Stimulated activated naive CD8-positive, alpha-beta T cell treated with anti-CD3 and anti-CD28 coated beads, Interleukin-15, Interleukin-2, amounts not matched to agents 100 U/mL and 50 U/mL, for 24 hours (primary cell): ENCODE data around the gene PDE4D.

Source experiments
- ATAC-seq: fragments of 150-1000 bp; cut with Tn5 transposase; one replicate; pipeline ENCODE4 v1.10.0; 2021
- DNase-seq: peaks from one replicate; pipeline ENCODE4 v3.0.0; 2021

PDE4D gene

DNA sequence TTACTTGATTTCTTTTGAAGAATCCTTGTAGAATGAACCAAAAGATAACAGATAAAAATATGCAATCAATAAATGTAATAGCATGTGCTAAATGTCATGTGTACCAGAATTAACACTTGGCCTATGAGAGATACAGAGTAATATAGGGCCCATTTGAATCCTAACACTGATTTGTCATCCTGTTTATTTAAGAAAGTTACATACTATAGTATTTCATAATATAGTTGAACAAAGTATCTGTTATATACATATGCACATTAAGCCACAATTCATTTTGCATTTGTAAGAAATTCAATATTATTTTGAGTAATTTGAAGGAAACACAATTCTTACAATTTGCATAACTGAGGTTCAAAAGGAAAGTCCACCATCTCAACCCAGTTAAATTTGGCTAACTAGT is 389.5 kb downstream of the PDE4D start:
- no peak for DNase-seq
- ATAC-seq, result no peak

DNA sequence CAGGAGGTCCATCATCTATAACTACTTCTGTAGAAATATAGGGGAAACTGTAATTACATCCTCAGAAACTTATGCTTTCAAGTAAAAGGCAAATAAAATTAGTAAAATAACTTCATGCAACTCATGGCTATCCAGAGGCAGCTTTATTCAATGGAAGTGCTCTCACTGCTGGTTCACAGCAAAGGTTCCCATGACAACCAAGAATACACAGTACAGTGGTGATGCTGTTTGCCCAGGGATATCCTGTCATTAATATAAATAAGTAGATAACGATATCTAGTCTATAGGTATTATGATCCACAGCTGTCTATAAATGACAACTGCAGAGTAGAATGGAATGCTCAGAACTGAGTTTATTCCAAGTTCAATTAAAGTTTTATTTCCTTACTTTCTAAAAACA is 390.3 kb downstream of the PDE4D start:
- ATAC-seq, result no peak

DNA sequence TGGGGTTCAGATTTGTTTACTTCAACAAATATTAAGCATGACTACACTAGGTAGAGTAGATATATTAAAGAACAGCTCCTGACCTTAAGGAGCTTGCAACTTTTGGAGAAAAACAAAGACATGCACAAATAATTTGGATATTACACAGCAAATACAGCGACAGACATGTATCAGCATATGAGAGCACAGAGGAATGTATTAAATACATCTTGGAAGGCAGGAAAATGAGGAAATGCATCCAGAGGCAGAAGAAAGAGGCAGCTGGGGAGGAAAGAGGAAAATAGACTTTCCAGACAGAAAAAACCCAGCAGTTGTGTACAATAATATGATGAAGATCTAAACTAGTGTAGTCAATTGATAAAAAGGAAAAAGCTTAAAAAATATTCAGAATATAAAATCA is 392.2 kb downstream of the PDE4D start:
- DNase-seq, result no peak
- no peak for ATAC-seq

More for the DNA sequence above, 390.3 kb downstream of the PDE4D start:
- no peak for DNase-seq

DNA sequence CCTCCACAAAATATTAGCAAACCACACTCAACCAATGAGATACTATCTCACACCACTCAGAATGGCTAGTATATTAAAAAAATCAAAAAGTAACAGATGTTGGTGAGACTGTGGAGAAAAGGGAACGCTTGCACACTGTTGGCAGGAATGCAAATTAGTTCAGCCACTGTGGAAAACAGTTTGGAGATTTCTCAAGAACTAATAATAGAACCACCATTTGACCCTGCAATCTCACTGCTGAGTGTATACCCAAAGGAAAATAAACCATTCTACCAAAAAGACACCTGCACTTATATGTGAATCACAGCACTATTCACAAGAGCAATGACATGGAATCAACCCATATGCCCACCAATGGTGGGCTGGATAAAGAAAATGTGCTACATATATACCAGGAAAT is 393.5 kb downstream of the PDE4D start:
- ATAC-seq, result no peak
- no peak for DNase-seq

DNA sequence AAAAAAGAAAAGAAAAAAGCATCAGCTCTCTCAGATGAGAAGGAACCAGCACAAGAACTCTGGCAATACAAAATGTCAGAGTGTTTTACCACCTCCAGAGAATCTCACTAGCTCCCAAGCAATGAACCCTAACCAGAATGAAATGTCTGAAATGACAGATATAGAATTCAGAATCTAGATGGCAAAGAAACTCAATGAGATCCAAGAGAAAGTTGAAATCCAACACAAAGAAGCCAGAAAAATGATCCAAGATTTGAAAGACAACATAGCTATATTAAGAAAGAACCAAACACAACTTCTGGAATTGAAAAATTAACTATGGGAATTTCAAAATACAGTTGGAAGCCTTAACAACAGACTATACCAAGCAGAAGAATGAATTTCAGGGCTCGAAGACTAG is 396.3 kb downstream of the PDE4D start:
- no peak for ATAC-seq
- DNase-seq, result no peak

DNA sequence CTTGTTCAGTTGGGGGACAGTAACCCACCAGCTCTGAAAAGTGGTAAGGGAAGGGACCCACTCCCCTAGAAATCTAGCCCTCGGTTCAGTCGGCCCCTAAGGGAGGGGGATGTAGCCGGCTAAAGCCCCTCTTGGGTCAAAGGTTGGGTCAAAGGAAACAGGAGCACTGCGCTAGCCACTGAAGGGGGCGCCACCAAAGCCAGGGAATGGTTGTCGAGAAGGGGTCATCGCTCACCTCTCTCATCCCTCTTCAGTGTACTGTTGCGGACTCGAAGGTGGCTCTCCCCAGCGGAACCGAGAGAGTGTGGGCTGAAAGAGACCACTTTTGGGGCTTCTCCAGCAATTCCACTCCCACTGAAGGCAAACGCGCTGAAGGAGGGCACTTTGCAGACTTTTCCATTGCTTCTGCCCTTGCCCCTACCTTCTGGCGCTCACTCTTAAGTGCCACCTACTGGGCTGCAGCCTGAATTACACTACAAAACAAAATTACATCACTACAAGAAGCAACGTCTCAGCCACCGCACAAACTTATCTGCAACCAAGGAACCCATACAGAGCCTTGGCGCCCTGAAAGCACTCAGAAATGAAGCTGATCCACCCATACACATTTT is 396.9 kb downstream of the PDE4D start:
- DNase-seq (no peak), ATAC-seq (no peak)

DNA sequence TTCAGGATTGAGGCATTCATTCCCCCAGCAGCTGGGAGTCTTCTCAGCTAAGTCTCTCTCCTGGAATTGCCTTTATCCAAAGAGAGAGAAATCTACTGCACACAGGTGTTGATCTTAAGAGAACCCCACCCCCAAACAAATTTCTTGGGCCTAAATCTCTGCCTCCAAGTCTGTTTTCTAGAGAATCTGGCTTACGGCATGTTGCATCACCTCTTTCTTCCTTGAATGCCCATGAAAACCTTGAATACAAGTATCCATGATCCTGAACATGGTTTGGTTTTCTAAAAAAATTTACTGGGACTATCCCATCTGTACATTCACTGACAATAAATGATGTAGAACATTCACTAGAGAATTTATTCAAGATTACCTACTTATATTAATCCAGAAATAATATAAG is 401.6 kb downstream of the PDE4D start:
- no peak for ATAC-seq
- no peak for DNase-seq

DNA sequence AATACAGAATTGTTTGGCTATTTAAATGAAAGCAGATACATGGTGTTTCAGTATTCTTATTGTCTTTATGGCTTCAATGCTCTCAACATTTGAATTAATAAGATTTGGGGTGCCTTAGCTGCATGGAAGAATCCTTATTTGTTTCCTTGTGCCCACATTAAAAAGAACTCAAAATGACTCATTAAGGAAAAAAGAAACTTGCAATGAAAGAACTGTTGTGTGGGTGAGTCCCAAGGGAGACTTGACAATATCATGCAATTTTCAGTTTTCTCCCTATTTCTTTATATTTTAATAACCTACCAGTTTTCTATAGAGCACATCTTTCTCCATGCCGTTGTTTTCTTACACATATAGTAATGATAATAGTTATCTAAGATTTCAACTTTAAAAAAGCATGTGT is 404.0 kb downstream of the PDE4D start:
- DNase-seq (no peak), ATAC-seq (no peak)

DNA sequence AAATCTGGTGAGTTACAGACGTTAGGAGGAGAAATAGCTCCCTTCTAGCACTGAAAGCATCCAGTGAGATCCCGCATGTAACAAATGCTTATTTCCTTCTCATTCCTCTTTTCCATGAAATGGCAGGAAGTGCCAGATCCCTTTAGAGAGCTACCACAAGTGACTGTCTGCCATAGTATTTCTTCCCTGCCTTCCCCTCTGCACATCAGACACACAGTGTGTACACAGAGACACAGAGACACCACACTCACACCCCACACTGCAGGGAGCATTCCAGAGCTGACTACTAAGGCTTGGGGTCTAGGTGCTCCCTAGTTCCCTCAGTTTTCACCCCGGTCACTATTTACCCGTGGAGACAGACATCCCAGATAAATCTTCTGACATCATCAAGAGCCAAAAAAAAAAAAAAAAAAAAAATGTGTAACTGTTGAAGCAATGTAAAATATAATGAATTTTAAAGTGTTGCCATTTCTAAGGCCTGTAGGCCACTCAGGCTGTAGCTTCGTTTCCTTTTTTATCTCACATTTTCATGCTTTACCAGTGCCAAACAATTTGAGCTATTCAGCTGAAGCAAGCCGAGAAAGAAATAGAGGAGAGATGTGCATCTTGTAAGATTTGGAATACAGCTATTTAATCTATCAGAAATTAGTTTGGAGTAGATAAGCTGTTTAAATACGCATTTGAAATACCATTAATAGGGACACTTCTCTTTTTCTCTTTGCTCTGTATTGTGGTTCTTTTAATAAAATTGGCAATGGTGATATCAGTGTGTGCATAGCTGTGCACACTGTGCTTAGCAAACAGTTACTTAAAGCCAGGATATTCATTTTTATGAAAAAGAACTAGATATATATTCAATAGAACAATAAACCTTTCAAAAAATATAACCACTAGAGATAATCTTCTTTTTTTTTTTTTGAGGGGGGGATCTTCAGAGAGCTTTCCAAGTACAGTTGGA is 405.5 kb downstream of the PDE4D start:
- no peak for DNase-seq
- no peak for ATAC-seq

DNA sequence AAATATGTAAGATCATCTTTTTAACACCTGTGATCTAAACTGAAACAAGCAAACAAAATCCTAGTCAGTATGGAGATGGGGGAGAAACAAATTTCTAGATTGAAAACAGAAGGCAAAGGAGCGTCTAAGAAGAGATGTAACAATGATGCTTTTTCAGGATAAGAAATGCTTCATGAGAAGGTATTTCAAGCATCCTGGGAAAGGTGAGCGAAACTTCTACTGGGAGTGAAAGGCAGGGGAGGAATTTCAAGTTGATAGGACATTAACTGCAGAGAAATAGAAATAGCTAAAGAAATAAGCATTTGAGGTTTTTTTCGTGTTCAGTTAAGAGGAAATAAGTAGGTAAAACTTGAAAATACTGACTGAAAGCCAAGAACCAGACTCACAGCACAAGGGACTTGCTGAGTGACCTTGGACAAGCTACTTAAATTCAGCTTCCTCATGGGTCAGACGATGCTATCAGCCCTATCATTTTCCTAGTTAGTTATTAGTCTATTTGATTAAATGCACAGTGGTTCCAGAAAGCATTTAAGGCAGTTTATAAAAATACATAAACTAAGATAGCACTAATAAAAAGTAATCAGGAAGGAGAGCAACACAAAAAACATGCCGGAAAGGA is 406.3 kb downstream of the PDE4D start:
- DNase-seq (no peak), ATAC-seq (no peak)

DNA sequence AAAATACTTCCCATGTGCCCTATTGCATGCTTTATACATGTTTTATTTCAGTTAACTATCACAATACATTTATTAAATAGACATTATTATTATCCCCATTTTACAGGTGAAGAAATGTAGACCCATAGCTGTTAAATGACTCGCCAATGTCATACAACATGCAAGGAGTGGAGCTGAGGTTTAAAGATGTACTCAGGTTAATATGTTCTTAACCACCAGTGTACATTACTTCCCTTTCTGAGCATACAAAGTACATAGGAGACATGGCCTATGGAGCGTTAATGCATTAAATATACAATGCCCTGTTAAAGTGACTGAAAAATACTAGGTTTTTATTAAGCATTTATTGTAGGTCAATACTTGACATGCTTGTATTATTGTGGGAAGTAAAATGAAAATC is 407.0 kb downstream of the PDE4D start:
- no peak for DNase-seq
- no peak for ATAC-seq

DNA sequence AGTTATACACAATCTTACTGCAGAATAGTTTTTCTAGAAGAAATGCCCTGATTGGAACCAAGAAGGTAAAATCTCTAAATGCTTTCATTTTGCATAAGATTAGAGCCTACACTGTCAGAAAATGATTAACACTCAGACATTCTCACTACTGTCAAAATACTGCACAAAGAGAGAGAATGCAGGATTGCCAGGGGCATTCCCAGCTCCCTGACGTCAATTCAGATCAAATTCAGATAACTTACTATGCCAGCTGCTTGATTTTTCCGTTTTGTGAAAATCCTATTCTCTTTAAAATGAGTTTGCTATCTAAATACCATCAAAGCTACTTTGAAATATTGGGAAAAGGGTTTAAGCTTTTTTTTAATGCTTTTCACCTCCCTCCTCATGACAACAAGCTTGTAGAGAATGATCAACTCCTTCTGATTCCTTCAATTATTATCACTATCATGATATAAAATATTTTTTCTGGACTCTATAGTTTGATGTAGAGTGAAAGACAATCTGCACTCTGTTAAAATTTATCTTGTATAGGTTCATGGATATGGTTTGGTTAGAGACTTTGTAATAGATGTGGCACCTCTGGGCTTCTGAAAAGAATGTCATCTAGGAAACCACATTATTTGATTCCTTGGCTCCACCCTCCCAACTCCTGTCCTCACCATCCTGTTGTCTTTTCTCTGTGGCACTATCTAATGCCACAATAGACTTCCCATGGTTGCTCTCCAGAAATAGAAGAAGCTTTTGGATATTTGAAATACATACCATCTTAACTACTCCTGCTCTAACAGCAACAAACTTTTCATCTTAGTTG is 407.7 kb downstream of the PDE4D start:
- ATAC-seq (no peak), DNase-seq (no peak)

DNA sequence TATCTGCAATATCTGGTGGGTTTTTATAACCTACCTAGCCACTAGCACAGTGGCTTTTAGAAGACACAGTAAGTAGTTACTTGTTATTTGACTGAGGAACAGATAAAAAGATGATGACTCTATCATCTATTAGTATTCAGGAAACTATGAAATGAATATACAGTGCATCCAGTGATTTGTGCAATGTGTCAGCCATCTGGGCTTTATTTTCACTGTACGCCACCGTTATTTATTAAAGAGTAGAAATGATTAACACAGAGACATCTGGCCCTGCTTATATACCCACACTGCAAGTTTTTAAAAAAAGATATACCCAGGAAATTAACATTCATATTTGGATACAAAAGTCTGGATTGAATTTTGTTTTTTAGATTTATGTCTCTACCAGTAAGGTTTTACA is 408.4 kb downstream of the PDE4D start:
- ATAC-seq, result no peak
- no peak for DNase-seq

DNA sequence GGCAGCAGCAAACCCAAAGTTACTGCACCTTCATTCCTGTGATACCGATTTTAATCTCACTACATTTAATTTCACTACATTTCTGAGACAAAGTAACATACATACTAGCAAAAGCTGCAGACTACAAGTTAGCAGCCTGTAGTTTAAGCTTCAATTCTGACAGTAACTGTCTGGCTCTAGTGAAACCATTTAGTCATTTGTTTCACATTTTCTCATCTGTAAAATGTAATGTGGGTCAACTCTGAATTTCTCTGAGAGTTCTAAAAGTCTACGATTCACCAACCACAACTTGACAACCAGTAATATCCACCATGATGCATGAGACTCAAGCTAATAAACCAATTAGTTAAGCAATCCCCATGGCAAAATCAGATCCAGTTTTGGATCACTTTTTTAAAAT is 408.9 kb downstream of the PDE4D start:
- DNase-seq (no peak), ATAC-seq (peak; percentile 49)

DNA sequence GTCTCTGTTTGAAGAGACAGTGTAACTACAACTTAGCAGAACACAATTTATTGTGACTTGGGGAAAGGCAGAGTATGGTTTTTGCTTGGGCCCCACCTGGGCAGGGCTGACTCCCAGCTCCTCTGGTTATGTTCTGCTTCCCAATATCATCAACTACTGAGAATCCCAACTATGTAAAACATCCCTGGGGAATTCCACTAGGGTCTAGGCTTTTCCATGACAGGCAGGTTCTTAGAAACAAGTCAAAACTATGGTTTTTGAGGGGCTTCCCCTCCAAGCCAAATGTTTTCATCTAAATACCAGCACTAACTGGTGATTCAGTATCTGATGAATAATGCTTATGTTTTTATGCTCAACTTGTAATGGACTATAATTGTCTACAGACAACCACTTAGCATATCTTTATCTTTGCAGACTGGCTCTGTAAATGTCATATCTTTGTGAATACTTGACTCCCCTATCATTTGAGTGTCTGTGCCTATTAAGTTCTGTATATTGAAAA is 409.5 kb downstream of the PDE4D start:
- DNase-seq, result peak; percentile 11

DNA sequence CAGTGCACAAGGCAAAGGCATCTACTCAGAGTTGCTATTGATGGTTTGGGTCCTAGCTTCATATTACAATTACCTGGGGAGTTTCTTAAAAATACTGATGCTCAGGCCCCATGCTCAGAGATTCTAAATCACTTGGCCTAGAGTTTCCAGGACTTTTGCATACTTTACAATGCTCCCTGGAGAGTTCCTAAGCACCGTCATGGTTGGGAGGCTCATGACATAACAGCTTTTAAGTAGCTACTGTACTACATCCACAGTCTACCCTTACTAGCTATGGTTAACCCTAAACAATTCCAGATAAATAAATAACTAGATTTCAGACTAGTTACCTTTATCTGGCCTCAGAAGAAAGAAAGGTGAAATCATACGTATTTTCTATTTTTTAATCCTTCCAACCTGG is 414.4 kb downstream of the PDE4D start:
- DNase-seq (no peak), ATAC-seq (no peak)

More for the DNA sequence above, 409.5 kb downstream of the PDE4D start:
- ATAC-seq, result peak; percentile 80

DNA sequence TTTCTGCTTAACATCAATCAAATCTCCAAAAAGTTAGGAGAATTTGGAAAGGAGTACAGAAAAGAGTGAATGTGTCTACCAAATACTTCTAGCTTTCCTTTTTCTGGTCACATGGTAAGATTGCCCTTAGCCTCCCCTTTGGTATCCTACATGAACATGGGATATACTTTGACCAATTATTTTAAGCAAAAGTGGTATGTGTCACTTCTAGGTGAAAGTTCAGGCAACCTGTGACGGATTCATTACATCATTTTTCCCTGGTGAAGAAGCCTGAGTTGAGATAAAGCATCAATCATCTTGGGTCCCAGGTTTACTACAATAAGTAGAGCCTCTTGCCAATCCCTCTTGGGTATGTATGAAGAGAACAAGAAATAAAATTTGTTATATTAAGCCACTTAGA is 419.2 kb downstream of the PDE4D start:
- DNase-seq, result no peak
- no peak for ATAC-seq

DNA sequence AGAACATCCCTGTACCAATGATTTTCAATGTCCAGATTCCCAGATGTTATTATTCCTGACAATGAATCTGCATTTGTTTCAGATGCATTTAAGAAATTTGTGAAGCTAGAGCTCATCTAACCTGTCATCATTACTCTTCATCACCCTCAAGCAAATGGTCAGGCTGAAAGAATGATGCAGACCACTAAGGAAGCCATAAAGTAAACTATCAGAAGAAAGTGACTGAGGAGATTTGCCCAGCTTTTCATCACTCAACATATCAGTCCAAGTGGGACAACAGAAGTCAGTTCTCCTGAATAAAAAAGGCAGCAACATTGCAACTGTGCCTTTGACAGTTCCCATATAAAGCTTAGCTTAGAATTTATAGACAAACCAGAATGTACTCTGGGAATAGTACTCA is 419.9 kb downstream of the PDE4D start:
- ATAC-seq (no peak), DNase-seq (no peak)

DNA sequence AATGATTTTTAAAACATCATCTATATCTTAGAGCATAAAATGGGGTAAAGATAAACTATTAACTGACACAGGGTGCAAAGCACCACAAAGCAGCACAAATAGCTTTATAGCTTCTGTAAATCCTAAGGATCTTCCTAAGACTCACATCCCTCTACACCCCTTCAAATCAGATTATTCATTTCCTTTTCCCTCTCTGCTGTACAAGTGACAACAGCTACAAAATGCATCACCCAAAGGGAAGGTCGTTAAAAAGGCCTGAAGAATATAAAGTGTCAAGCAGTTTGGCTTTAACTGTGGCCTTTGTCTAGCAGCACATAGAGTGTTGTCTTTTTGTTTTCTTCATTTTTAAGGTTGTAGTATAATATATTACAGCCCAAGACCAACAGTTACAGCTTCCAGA is 422.1 kb downstream of the PDE4D start:
- no peak for ATAC-seq

DNA sequence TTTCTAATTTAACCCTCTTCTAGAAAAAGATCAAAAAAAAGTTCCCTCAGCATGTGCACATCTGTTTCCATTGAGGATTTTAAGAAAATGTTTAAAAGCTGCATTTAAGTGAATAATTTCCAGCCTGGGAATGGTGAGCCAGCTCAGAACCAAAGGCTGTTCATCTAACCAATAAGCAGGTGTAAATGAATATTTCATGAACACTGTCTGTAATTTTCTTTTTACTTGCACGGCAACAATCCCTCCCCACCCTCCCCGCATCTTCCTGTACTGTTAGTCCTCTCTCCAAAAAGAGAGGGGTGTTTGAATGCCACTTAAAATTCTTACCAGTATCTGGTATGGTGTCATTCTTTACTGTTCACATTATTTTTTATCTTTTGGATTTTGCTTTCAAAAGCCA is 425.6 kb downstream of the PDE4D start:
- ATAC-seq, result no peak
- DNase-seq, result no peak

More for the DNA sequence above, 422.1 kb downstream of the PDE4D start:
- no peak for DNase-seq

DNA sequence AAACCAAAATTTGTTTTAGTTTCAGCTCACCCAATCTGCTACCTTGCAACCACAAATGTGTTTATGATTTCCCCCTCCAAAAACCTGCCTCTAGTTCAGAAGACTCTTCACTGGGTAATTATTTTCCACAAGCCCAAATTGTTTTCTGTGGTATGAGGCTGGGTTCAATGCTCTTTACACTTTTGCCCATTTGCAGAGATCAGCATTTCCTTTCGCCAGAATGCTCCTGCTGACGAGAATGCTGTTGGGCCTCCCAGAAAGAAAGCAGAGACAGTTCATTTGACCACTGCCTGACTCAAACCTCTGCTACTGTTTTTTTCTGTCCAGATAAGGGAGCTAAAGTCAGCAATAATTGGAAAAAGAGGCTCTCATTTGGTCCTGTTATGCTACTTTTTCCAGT is 427.3 kb downstream of the PDE4D start:
- DNase-seq (no peak), ATAC-seq (no peak)

DNA sequence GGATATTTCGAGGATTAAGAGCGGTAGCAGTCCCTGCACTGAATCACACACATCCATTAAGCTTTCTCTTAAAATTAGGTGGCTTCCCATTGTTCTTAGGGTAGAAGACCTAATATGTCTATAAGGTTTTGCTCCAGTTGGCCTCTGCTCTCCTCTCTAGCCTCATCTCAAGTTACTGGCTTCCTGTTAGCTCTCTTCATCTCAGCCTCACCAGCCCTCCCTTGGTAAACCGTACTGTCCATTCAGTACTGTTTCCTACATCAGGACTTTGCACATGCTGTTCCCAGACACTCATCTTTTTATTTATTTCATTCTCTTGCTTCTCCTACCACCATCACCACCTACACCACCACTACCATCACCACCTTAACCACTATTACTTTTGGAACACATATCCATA is 428.6 kb downstream of the PDE4D start:
- ATAC-seq, result no peak
- no peak for DNase-seq
